Endothelial cell (in vitro differentiated cells): ENCODE measurements around the gene RBP4. TPM values are rescaled to one million over a fixed set of nuclear protein-coding genes. Genes with fewer than 3 reads are reported as not detected.

Experiments used
- DNase-seq: peaks from one replicate; pipeline ENCODE4 v3.0.0; 2021; ENCODE audit warnings: low spot score
- H3K27ac Mint-ChIP-seq: one replicate; pipeline ENCODE4 v1.8.0; 2021; ENCODE audit warnings: mixed read lengths, inconsistent platforms; ENCODE audit not compliant: unreplicated experiment
- H3K27me3 Mint-ChIP-seq: one replicate; pipeline ENCODE4 v1.8.0; 2021; ENCODE audit warnings: mild to moderate bottlenecking, moderate library complexity, mixed read lengths, inconsistent platforms; ENCODE audit not compliant: unreplicated experiment
- H3K36me3 Mint-ChIP-seq: one replicate; pipeline ENCODE4 v1.8.0; 2021; ENCODE audit warnings: mild to moderate bottlenecking, low read depth, mixed read lengths, inconsistent platforms; ENCODE audit not compliant: unreplicated experiment
- H3K4me1 Mint-ChIP-seq: one replicate; pipeline ENCODE4 v1.8.0; 2021; ENCODE audit warnings: mild to moderate bottlenecking, mixed read lengths, inconsistent platforms; ENCODE audit not compliant: unreplicated experiment
- H3K4me3 Mint-ChIP-seq: one replicate; pipeline ENCODE4 v1.8.0; 2021; ENCODE audit warnings: mild to moderate bottlenecking, mixed read lengths, inconsistent platforms; ENCODE audit not compliant: unreplicated experiment
- H3K9me3 Mint-ChIP-seq: one replicate; pipeline ENCODE4 v1.8.0; 2021; ENCODE audit warnings: mixed read lengths, inconsistent platforms; ENCODE audit not compliant: unreplicated experiment
- CTCF ChIP-seq: fragments of 200-600 bp; sonication (generic); IDR thresholded peaks from one replicate; pipeline ENCODE4 v1.5.0; 2021; ENCODE audit warnings: antibody characterized with exemption; ENCODE audit not compliant: unreplicated experiment
- total RNA-seq: library from RNA; stranded (reverse); fragmentation: NEBNext Ultra II Directional; extraction: Animal tissue kit (Norgen Biotek cat#: 25700); gene quantifications from one replicate; pipeline ENCODE4 v1.2.1, GENCODE V29; 2021; ENCODE audit not compliant: unreplicated experiment

RBP4 gene
- total RNA-seq, 1 donor from 2014 or later, result not detected

GRCh38 chr10:93628858-93629257 is 27.8 kb upstream of the RBP4 start:
- no peak for TF ChIP-seq CTCF
- Mint-ChIP-seq H3K9me3 (no peaks in the 10 kb centered on the region), H3K36me3 (no peaks in the 10 kb centered on the region), H3K4me3 (no peak overlapping the region), H3K4me1 (no peaks in the 10 kb centered on the region), H3K27me3 (peaks cover 3% of the 10 kb centered on the region), H3K27ac (no peak overlapping the region)
- DNase-seq, result no peak

- H3K4me3 Mint-ChIP-seq, result no peak overlapping the region
- no peak for DNase-seq
- H3K36me3 Mint-ChIP-seq, result no peaks in the 10 kb centered on the region
- H3K9me3 Mint-ChIP-seq, result no peaks in the 10 kb centered on the region
- H3K27me3 Mint-ChIP-seq, result no peaks in the 10 kb centered on the region
- no peaks in the 10 kb centered on the region for H3K4me1 Mint-ChIP-seq
- TF ChIP-seq CTCF, result no peak
- H3K27ac Mint-ChIP-seq, result no peak overlapping the region
These were observed 21.9 kb upstream of the RBP4 start for GRCh38 chr10:93622942-93623341.

- H3K4me1 Mint-ChIP-seq, result peaks cover 7% of the 10 kb centered on the region
- no peaks in the 10 kb centered on the region for H3K36me3 Mint-ChIP-seq
- H3K27ac Mint-ChIP-seq, result no peak overlapping the region
- no peak for TF ChIP-seq CTCF
- no peaks in the 10 kb centered on the region for H3K27me3 Mint-ChIP-seq
- H3K9me3 Mint-ChIP-seq, result no peaks in the 10 kb centered on the region
- no peak for DNase-seq
- H3K4me3 Mint-ChIP-seq, result no peak overlapping the region
These were observed 19.9 kb upstream of the RBP4 start for GRCh38 chr10:93620925-93621324.

GRCh38 chr10:93615576-93616235 is 14.7 kb upstream of the RBP4 start:
- no peak for TF ChIP-seq CTCF
- H3K9me3 Mint-ChIP-seq, result no peaks in the 10 kb centered on the region

GRCh38 chr10:93614101-93614825 is 13.2 kb upstream of the RBP4 start:
- no peak for TF ChIP-seq CTCF
- no peaks in the 10 kb centered on the region for H3K36me3 Mint-ChIP-seq
- no peak overlapping the region for H3K4me3 Mint-ChIP-seq
- H3K4me1 Mint-ChIP-seq, result peaks cover 7% of the 10 kb centered on the region
- DNase-seq, result no peak
- H3K27ac Mint-ChIP-seq, result no peak overlapping the region
- no peaks in the 10 kb centered on the region for H3K27me3 Mint-ChIP-seq
- no peaks in the 10 kb centered on the region for H3K9me3 Mint-ChIP-seq

More at GRCh38 chr10:93615576-93616235, 14.7 kb upstream of the RBP4 start:
- H3K36me3 Mint-ChIP-seq, result no peaks in the 10 kb centered on the region
- H3K27ac Mint-ChIP-seq, result no peak overlapping the region
- peaks cover 7% of the 10 kb centered on the region for H3K4me1 Mint-ChIP-seq
- no peak for DNase-seq
- no peaks in the 10 kb centered on the region for H3K27me3 Mint-ChIP-seq
- no peak overlapping the region for H3K4me3 Mint-ChIP-seq
